Ishikawa (cell line): ENCODE data around the gene MLLT1.

Experiments
- CEBPB ChIP-seq: IDR thresholded peaks from 2 replicates; pipeline ENCODE4 v1.6.1; 2012
- CREB1 ChIP-seq: IDR thresholded peaks from 2 replicates; pipeline ENCODE4 v1.6.1; 2012; ENCODE audit warnings: low read depth
- EP300 ChIP-seq: IDR thresholded peaks from 2 replicates; pipeline ENCODE4 v1.6.1; 2012; ENCODE audit warnings: borderline replicate concordance
- NFIC ChIP-seq: IDR thresholded peaks from 2 replicates; pipeline ENCODE4 v1.6.1; 2012
- RAD21 ChIP-seq: IDR thresholded peaks from 2 replicates; pipeline ENCODE4 v1.6.1; 2012; ENCODE audit warnings: low read depth
- REST ChIP-seq: IDR thresholded peaks from 2 replicates; pipeline ENCODE4 v1.6.1; 2012; ENCODE audit warnings: low read depth, mild to moderate bottlenecking
- TAF1 ChIP-seq: IDR thresholded peaks from 2 replicates; pipeline ENCODE4 v1.6.1; 2012; ENCODE audit warnings: low read depth, mild to moderate bottlenecking
- TEAD4 ChIP-seq: IDR thresholded peaks from 2 replicates; pipeline ENCODE4 v1.6.1; 2012
- USF1 ChIP-seq: IDR thresholded peaks from 2 replicates; pipeline ENCODE4 v1.6.1; 2012
- YY1 ChIP-seq: IDR thresholded peaks from 2 replicates; pipeline ENCODE4 v1.6.1; 2012; ENCODE audit warnings: low read depth
- ZBTB7A ChIP-seq: IDR thresholded peaks from 2 replicates; pipeline ENCODE4 v1.6.1; 2012; ENCODE audit warnings: low read depth
- TF ChIP-seq, protein P1 (sequence below): IDR thresholded peaks from 2 replicates; pipeline ENCODE4 v1.6.1; 2012

- TF ChIP-seq EP300 (no peak), REST (no peak), CREB1 (no peak), ZBTB7A (no peak), RAD21 (no peak), NFIC (no peak), CEBPB (no peak), YY1 (no peak), USF1 (no peak), TAF1 (no peak), TEAD4 (no peak)
- TF ChIP-seq, protein P1, sequence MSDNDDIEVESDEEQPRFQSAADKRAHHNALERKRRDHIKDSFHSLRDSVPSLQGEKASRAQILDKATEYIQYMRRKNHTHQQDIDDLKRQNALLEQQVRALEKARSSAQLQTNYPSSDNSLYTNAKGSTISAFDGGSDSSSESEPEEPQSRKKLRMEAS: no peak
These were observed 33.4 kb downstream of the MLLT1 start for GRCh38 chr19:6246174-6247006.
